ENCODE measurements around the gene CBR4.
"Not testable (repeated sequence)": the region's sequence is repeated elsewhere in the genome, so short reads cannot be mapped to it uniquely, and the experiment has no call there.

The CBR4 gene

DNA sequence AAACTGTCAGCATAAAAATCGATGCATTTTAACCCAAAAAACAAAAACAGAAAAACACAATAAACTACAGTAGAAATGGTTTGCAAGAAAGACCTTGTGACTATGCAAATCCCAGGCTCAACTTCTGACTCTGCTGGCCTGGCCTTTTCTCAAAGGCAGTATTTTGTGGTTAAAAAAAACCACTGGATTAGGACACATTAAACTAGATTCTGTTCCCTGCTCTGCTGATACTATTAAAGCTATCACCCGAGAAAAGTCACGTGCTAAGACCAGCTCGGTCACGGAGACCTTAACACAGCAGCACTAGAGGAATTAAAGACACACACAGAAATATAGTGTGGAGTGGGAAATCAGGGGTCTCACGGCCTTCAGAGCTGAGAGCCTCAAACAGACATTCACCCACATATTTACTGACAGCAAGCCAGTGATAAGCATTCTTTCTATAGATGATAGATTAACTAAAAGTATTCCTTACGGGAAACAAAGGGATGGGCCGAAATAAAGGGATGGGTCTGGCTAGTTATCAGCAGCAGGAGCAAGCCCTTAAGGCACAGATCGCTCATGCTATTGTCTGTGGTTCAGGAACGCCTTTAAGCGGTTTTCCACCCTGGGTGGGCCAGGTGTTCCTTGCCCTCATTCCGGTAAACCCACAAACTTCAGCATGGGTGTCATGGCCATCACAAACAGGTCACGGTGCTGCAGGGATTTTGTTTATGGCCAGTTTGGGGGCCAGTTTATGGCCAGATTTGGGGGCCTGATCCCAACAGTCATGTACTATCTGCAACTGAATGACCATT, 16.1 kb downstream of the CBR4 start:
- no peak for DNase-seq (ENCODE audit: low read depth)

DNA sequence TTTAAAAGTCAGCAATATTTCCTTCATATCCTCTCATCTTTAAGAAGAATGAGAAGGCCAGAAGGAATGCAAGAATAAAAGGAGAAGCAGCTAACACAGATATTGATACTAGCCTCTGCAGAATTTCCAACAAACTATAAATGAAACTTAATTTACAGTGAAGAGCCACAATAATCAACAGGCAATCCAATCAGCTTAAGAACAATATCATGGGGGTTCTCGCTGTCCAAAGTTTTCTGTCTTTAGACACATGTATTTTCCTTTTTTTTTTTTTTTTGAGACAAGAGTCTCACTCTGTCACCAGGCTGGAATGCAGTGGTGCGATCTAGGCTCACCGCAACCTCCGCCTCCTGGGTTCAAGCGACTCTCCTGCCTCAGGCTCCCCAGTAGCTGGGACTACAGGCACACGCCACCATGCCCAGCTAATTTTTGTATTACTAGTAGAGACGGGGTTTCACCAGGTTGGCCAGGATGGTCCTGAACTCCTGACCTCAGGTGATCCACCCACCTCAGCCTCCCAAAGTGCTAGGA, 17.0 kb downstream of the CBR4 start:
- not testable (repeated sequence) for DNase-seq (ENCODE audit: low read depth)

DNA sequence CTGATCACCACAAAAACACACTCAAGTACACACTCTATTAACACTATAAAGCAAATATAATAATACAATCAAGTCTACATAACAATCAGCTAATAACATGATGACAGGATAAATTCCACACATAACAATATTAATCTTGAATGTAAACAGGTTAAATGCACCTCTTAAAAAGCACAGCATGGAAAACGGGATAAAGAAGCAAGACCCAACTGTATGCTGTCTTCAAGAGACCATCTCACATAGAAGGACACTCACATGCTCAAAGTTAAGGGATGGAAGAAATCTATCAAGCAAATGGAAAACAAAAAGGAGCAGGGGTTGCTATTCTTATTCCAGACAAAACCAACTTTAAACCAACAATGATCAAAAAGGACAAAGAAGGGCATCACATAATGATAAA, 28.1 kb downstream of the CBR4 start:
- DNase-seq (ENCODE audit: low read depth), result no peak

DNA sequence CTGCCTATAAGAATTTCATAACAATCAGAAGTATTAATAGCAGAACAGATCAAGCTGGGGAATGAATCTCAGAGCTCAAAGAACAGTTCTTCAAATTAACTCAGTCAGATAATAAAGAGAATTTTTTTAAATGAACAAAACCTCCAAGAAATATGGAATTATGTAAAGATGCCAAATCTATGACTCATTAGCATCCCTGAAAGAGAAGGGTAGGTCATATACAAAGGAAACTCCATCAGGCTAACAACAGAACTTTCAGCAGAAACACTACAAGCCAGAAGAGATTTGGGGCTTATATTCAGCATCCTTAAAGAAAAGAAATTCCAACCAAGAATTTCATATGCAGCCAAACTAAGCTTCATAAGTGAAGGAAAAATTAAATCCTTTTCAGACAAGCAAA, 28.6 kb downstream of the CBR4 start:
- no peak for DNase-seq (ENCODE audit: low read depth)

DNA sequence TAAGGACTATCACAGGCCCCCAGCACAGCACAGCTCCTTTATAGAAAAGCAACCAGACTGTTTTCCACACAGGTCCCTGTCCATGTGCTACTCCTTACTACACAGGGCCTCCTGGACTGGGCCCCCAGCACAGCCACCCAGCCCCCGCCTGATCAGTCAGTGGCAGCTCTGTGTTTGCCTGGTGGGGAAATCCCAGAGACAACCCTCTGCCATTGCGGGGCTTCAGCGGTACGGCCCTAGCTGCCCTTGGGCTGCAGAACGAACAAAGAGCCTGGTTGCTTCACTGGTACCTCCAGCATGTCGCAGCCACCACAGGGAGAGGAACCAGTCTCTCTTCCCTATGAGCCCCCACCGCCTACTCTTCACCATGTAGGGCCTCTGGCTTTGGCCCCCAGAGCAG, 30.7 kb downstream of the CBR4 start:
- no peak for DNase-seq (ENCODE audit: low read depth)

DNA sequence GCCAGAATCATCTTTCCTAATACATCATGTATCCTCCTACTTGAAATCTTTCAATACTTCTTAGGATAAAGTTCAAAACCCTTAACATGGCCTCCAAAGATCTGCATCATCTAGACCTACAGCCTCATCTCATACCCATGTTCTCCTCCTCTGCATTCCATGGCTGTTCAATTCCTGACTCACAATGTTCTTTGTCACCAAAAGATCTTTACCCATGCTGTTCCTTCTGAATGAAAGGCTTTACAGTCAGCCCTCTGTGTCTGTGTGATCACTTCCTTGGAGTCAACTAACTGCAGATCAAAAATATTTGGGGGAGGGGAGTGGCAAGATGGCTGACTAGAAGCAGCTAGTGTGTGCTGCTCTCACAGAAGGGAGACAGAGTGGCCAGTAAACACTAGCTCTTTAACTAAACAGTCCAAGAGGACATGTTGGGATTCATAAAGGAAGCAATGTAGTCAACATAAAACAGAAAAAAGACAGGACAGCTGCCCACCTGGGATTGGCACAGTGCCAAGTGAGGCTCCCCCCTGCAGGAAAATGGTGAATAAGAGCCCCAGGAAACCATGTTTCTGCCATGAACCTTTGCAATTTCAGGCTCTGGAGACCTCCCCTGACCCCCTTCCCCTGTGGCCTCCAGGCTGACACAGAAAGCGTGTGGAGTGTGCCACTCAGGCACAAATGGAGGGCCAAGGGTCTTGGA, 31.9 kb downstream of the CBR4 start:
- DNase-seq (ENCODE audit: low read depth), result peak; percentile 23

DNA sequence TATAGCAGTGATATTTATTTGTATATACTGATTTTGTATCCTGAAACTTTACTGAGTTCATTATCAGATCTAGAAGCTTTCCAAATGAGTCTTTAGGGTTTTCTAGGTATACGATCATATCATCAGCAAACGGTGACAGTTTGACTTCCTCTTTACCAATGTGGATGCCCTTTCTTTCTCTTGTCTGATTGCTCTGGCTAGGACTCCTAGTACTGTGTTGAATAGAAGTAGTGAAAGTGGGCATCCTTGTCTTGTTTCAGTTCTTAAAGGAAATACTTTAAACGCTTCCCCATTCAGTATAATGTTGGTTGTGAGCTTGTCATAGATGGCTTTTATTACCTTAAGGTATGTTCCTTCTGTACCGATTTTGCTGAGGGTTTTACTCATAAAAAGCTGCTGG, 37.5 kb downstream of the CBR4 start:
- no peak for DNase-seq (ENCODE audit: low read depth)

DNA sequence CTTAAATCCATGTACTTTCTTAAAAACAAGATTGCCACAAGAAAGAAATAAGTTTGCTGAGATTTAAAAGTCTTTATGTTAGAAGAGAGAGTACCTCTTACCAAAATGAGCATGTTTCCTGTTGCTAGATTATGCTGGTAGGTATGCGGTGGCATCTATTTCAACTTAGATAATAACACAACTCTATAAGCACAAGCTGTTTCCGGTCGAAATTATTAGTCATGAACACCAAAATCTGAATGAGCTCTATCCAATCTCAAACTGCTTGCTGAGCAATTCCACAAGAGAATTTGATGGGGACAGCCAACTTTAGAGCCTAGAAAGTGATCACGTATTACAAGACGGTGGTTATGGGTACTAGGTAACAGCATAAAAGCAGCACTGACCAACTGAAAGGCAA, 49.3 kb downstream of the CBR4 start:
- DNase-seq (ENCODE audit: low read depth), result no peak

DNA sequence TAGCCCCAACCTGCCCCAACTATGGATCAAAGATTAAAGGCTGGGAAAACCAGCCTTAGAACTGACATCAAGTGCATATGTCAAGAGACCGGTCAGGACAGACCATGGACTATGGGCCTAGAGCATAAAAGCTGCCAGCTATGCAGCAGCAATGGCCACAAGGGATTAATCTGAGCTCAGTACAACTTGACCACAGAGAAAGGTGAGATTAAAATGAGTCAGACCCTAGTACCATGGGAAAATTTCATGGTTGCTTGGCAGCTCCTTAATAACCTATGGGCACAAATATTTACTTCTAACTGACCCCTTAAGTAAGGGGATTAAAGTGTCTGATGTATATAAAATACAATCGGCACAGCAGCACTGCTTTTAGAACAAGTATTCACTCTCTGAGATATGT, 54.4 kb downstream of the CBR4 start:
- DNase-seq (ENCODE audit: low read depth), result no peak

DNA sequence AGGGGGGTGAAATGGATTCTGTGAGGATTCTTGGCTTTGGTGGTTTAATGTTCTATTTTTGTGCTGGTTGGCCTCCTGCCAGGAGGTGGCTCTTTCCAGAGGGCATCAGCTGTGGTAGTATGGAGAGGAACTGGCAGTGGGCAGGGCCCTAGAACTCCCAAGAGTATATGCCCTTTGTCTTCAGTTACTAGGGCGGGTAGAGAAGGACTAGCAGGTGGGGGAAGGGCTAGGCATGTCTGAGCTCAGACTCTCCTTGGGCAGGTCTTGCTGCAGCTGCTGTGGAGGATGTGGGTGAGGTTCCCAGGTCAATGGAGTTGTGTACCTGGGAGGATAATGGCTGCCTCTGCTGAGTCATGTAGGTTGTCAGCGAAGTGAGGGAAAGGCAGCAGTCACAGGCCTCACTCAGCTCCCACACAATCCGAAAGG, 57.2 kb downstream of the CBR4 start:
- not testable (repeated sequence) for DNase-seq (ENCODE audit: low read depth)

DNA sequence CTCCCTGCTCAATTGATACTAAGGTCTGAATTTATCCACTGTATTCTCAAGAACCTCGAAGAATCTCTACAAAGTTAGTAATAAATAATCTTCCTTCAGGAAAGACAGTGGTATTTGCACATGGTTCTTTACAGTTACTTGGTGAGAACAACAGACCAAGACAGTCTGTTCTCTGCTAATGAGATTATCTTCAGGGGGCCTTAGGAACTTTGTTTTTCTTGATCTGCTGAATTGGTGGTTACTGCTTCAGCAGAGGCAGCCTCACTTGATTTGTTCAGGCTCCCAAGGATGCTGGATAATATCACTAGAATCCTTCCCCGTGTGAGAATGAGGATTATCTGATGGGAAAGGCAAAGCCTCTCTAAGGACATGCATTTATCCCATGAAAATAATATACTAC, 64.8 kb downstream of the CBR4 start:
- no peak for DNase-seq (ENCODE audit: low read depth)

DNA sequence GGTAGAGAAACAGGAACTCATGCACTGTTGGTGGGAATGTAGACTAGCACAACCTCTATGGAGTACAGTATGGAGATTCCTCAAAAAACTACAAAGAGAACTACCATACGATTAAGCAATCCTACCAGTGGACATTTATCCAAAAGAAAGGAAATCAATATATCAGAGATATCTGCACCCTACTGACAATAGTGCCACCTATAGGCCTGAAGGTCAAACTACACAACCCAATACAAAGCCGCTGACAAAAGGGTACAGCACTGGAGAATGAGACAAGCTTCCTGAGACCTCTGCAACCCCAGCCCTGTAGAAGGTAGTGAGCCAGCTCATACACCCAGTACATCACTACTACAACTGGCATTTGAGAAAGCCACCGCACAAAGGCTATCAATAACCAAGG, 67.1 kb downstream of the CBR4 start:
- DNase-seq (ENCODE audit: low read depth), result no peak
